Stimulated activated CD4-positive, alpha-beta T cell treated with anti-CD3 and anti-CD28 coated beads, TNF-alpha, amount 100 ng/mL, for 48 hours (primary cell): ENCODE measurements around the gene AGAP2.
"Not testable (repeated sequence)": the region's sequence is repeated elsewhere in the genome, so short reads cannot be mapped to it uniquely, and the experiment has no call there.

Source experiments
- DNase-seq, 3 donors: peaks; one replicate each; pipeline ENCODE4 v3.0.0-alpha.2; 2020; ENCODE audit warnings: low read depth in 3 of 3

The AGAP2 gene

GRCh38 chr12:57695770-57696432 is 42.6 kb downstream of the AGAP2 start:
- no peak for DNase-seq

GRCh38 chr12:57694459-57695019 is 44.0 kb downstream of the AGAP2 start:
- no peak for DNase-seq

GRCh38 chr12:57693659-57694458 is 44.7 kb downstream of the AGAP2 start, which contains the start of gene OS9:
TSS of gene OS9 (plus strand) at chr12:57694132. CDS start at chr12:57694162, 30 bp downstream.
- peak; percentile 86 to 94 (median 90) for DNase-seq

- no peak for DNase-seq
Measured at GRCh38 chr12:57693317-57693658, 45.3 kb downstream of the AGAP2 start.

GRCh38 chr12:57692500-57692899 is 46.0 kb downstream of the AGAP2 start:
- DNase-seq: no peak

- DNase-seq: no peak
Measured at GRCh38 chr12:57688931-57689330, 49.6 kb downstream of the AGAP2 start.

GRCh38 chr12:57687862-57688261 is 50.7 kb downstream of the AGAP2 start:
- DNase-seq: no peak

- DNase-seq: no peak
Measured at GRCh38 chr12:57679697-57680096, 58.8 kb downstream of the AGAP2 start.

GRCh38 chr12:57677947-57678346 is 60.6 kb downstream of the AGAP2 start:
- not testable (repeated sequence) for DNase-seq

GRCh38 chr12:57674691-57675090 is 63.9 kb downstream of the AGAP2 start:
- DNase-seq: no peak
